Left ventricle myocardium inferior (tissue), 1 donor: ENCODE results near the gene RXRA. TPM values are rescaled to one million over a fixed set of nuclear protein-coding genes. Genes with fewer than 3 reads are reported as not detected.
A peak's percentile ranks its signal among the peaks of the same experiment; 100 is the strongest.

Experiments used
- DNase-seq: peaks from one replicate; pipeline ENCODE4 v3.0.0-alpha.2; 2020
- H3K27ac ChIP-seq: fragments of 200-600 bp; replicated peaks from 2 replicates; pipeline ENCODE4 v1.8.0; 2021
- H3K27me3 ChIP-seq: fragments of 200-600 bp; 2 replicates; pipeline ENCODE4 v1.8.0; 2021; ENCODE audit warnings: low read depth
- H3K36me3 ChIP-seq: fragments of 200-600 bp; 2 replicates; pipeline ENCODE4 v1.8.0; 2021
- H3K4me1 ChIP-seq: fragments of 200-600 bp; 2 replicates; pipeline ENCODE4 v1.8.0; 2021
- H3K4me3 ChIP-seq: fragments of 200-600 bp; 2 replicates; pipeline ENCODE4 v1.8.0; 2021; ENCODE audit warnings: mild to moderate bottlenecking, moderate library complexity
- H3K9me3 ChIP-seq: fragments of 200-600 bp; replicated peaks from 2 replicates; pipeline ENCODE4 v1.8.0; 2021
- CTCF ChIP-seq: fragments of 200-600 bp; IDR thresholded peaks from 2 replicates; pipeline ENCODE4 v1.8.0; 2021; ENCODE audit warnings: antibody characterized with exemption, mild to moderate bottlenecking, borderline replicate concordance
- intact Hi-C: fragments of 100-400 bp; cut with micrococcal nuclease; formaldehyde crosslinking; loops from one replicate; pipeline ENCODE4 v1.11.0; 2022
- total RNA-seq: library from RNA; stranded (reverse); fragmentation: NEBNext Ultra II Directional; extraction: Animal tissue kit (Norgen Biotek cat#: 25700); gene quantifications from one replicate; pipeline ENCODE4 v1.2.1, GENCODE V29; 2021
- donor health status: DM: no; HTN: yes; CAD: no; lungs with severe emphysema.

RXRA gene
- total RNA-seq, 1 donor from 2014 or later: 57.1 TPM

- no peak for DNase-seq
- Histone ChIP-seq H3K4me3 (no peak overlapping the region), H3K27me3 (no peaks in the 10 kb centered on the region), H3K4me1 (peaks cover 100% of the 10 kb centered on the region), H3K27ac (no peak overlapping the region), H3K9me3 (no peaks in the 10 kb centered on the region), H3K36me3 (no peaks in the 10 kb centered on the region)
- TF ChIP-seq CTCF: no peak
- intact Hi-C loops: no loop called here
Observed at GRCh38 chr9:134388289-134388808, 62.1 kb downstream of the RXRA start.

GRCh38 chr9:134388976-134389375, 62.7 kb downstream of the RXRA start:
- no peaks in the 10 kb centered on the region for H3K27me3 ChIP-seq
- no peak for DNase-seq
- H3K36me3 ChIP-seq: no peaks in the 10 kb centered on the region
- peaks cover 99% of the 10 kb centered on the region for H3K4me1 ChIP-seq
- no peak overlapping the region for H3K27ac ChIP-seq
- H3K9me3 ChIP-seq: no peaks in the 10 kb centered on the region
- intact Hi-C loops: no loop called here
- no peak for TF ChIP-seq CTCF
- H3K4me3 ChIP-seq: no peak overlapping the region

GRCh38 chr9:134389642-134390041, 63.4 kb downstream of the RXRA start:
- Histone ChIP-seq H3K4me3 (no peak overlapping the region), H3K36me3 (no peaks in the 10 kb centered on the region), H3K9me3 (no peaks in the 10 kb centered on the region), H3K4me1 (peaks cover 98% of the 10 kb centered on the region), H3K27me3 (no peaks in the 10 kb centered on the region), H3K27ac (peak overlapping the region; percentile 5)
- no peak for DNase-seq
- intact Hi-C loops: no loop called here
- no peak for TF ChIP-seq CTCF

- H3K27me3 ChIP-seq: no peaks in the 10 kb centered on the region
- H3K36me3 ChIP-seq: no peaks in the 10 kb centered on the region
- H3K4me1 ChIP-seq: peaks cover 98% of the 10 kb centered on the region
- H3K4me3 ChIP-seq: no peak overlapping the region
- DNase-seq: no peak
- H3K27ac ChIP-seq: no peak overlapping the region
- TF ChIP-seq CTCF: no peak
- intact Hi-C loops: no loop called here
- no peaks in the 10 kb centered on the region for H3K9me3 ChIP-seq
Observed at GRCh38 chr9:134390537-134390936, 64.3 kb downstream of the RXRA start.

- intact Hi-C loops: no loop called here
- no peak overlapping the region for H3K27ac ChIP-seq
- no peaks in the 10 kb centered on the region for H3K9me3 ChIP-seq
- no peak for TF ChIP-seq CTCF
- DNase-seq: no peak
- no peaks in the 10 kb centered on the region for H3K27me3 ChIP-seq
- H3K4me3 ChIP-seq: no peak overlapping the region
- no peaks in the 10 kb centered on the region for H3K36me3 ChIP-seq
- peaks cover 98% of the 10 kb centered on the region for H3K4me1 ChIP-seq
Observed at GRCh38 chr9:134390947-134391318, 64.7 kb downstream of the RXRA start.
